Measurements from ENCODE around the gene CPA1.

DNA sequence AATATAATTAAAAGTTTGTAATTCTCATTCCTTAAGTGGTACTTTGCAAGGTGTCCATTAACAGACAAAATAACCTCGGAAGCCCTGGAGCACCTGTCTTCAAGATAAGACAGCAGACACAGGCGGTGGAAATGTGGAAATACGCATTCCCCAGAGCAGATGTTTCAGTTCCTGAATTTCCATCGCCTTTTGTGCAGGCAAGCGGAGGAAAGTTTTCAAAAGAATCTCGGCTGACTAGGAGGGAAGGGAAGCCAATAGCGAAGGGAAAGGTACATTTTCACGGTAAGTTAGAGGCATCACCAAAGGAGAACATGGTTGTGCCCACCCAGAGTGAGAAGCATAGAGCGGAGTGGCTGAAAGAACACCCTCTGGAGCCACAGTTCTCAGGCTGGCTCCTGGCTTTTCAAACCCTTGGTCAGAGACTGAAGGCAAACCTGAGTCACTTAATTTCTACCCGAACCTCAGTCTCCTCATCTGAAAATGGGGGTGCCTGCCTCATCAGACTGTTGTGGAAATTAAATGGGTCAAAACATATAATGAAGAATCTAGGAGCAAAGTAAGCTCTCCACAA, 13.6 kb downstream of the CPA1 start:
- no peak for TF ChIP-seq ATF7 (IDR thresholded peaks at IDR 0.05)
- TF ChIP-seq ATF7 (CRISPR knock-in tag; IDR thresholded peaks at IDR 0.05): no peak
- no peak for TF ChIP-seq ATF1 (CRISPR knock-in tag; IDR thresholded peaks at IDR 0.05)
- no peak for TF ChIP-seq RBM22 (optimal IDR thresholded peaks at IDR 0.05; ENCODE audit: low read length)
- TF ChIP-seq ZNF614 (CRISPR knock-in tag; IDR thresholded peaks at IDR 0.05; ENCODE audit: borderline replicate concordance): no peak
- no peak for TF ChIP-seq ZIK1 (CRISPR knock-in tag; IDR thresholded peaks at IDR 0.05; ENCODE audit: borderline replicate concordance, low read depth)
- TF ChIP-seq POLR2AphosphoS5 (IDR thresholded peaks at IDR 0.05; ENCODE audit: low read depth, low read length): no peak
- TF ChIP-seq SMAD3 (CRISPR knock-in tag; IDR thresholded peaks at IDR 0.05): no peak
- TF ChIP-seq, protein P1, sequence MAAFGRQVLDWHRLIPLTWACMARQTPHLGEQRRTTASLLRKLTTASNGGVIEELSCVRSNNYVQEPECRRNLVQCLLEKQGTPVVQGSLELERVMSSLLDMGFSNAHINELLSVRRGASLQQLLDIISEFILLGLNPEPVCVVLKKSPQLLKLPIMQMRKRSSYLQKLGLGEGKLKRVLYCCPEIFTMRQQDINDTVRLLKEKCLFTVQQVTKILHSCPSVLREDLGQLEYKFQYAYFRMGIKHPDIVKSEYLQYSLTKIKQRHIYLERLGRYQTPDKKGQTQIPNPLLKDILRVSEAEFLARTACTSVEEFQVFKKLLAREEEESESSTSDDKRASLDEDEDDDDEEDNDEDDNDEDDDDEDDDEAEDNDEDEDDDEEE (CRISPR knock-in tag; IDR thresholded peaks at IDR 0.05): no peak
- TF ChIP-seq, protein P2, sequence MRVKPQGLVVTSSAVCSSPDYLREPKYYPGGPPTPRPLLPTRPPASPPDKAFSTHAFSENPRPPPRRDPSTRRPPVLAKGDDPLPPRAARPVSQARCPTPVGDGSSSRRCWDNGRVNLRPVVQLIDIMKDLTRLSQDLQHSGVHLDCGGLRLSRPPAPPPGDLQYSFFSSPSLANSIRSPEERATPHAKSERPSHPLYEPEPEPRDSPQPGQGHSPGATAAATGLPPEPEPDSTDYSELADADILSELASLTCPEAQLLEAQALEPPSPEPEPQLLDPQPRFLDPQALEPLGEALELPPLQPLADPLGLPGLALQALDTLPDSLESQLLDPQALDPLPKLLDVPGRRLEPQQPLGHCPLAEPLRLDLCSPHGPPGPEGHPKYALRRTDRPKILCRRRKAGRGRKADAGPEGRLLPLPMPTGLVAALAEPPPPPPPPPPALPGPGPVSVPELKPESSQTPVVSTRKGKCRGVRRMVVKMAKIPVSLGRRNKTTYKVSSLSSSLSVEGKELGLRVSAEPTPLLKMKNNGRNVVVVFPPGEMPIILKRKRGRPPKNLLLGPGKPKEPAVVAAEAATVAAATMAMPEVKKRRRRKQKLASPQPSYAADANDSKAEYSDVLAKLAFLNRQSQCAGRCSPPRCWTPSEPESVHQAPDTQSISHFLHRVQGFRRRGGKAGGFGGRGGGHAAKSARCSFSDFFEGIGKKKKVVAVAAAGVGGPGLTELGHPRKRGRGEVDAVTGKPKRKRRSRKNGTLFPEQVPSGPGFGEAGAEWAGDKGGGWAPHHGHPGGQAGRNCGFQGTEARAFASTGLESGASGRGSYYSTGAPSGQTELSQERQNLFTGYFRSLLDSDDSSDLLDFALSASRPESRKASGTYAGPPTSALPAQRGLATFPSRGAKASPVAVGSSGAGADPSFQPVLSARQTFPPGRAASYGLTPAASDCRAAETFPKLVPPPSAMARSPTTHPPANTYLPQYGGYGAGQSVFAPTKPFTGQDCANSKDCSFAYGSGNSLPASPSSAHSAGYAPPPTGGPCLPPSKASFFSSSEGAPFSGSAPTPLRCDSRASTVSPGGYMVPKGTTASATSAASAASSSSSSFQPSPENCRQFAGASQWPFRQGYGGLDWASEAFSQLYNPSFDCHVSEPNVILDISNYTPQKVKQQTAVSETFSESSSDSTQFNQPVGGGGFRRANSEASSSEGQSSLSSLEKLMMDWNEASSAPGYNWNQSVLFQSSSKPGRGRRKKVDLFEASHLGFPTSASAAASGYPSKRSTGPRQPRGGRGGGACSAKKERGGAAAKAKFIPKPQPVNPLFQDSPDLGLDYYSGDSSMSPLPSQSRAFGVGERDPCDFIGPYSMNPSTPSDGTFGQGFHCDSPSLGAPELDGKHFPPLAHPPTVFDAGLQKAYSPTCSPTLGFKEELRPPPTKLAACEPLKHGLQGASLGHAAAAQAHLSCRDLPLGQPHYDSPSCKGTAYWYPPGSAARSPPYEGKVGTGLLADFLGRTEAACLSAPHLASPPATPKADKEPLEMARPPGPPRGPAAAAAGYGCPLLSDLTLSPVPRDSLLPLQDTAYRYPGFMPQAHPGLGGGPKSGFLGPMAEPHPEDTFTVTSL (CRISPR knock-in tag; IDR thresholded peaks at IDR 0.05; ENCODE audit: borderline replicate concordance): no peak
